HG03135 (cell line): Measurements from ENCODE around the gene RHEBL1.

ENCODE experiments used
- ATAC-seq: cut with Tn5 transposase; IDR thresholded peaks from one replicate; pipeline ENCODE4 v1.9.1; 2021; ENCODE audit warnings: mild to moderate bottlenecking, moderate library complexity; ENCODE audit not compliant: unreplicated experiment

Gene RHEBL1

GRCh38 chr12:49055092-49055491, 14.7 kb downstream of the RHEBL1 start:
- no peak for ATAC-seq

DNA sequence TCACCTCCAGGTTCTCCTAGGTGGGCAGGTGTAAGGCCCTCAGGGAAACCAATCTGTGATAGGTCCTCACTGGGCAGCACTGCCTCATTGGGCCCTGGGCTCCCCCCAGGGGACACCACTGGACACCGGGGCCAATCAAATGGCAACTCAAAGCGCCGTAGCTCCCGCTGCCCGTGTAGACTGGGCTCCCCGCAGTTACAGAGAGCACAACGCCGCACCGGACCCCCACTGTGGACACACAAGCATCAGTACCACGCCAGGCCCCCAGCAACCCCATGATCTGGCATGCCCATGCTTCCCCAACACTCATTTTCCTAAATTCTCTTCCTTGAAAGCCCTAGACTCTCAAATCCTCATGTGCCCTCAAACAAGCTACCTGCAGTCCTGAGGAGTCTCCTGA, 15.3 kb downstream of the RHEBL1 start:
- ATAC-seq, result no peak

GRCh38 chr12:49054096-49054495, 15.7 kb downstream of the RHEBL1 start:
- ATAC-seq, result no peak

DNA sequence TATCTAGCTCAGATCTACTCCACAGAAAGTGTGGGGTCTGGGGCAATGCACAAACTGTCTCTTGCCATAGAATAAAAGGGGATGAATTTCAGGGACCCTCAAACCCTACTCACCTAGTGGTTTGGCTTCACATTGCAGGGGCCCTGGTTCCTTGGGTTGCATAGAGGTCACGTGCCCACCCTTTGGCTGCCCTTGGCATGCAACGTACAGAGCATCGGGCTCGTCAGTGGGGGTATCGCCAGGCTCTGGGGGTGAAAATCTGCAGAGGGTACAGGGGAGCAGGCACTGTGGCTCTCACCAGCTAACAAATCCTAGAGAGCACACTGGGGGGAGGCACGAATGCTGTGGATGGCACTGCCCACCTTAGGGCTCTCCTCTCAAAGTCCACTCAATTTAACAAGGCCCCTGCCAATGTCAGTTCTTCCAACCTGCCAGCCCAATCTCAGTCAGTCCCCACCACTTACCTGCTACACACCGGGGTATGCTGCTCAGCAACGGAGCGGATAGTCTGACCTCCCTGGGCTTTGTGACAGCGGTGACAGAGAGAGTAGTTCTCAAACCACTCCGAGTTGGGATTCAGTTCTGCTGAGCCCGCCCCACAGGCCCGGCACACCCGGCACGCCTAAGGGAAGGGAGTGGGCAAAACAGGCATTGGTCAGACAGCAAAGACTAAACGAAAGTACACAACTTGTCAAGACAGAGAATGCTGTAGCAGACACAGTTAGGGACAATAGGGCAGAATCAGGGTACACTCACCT, 17.1 kb downstream of the RHEBL1 start:
- no peak for ATAC-seq

DNA sequence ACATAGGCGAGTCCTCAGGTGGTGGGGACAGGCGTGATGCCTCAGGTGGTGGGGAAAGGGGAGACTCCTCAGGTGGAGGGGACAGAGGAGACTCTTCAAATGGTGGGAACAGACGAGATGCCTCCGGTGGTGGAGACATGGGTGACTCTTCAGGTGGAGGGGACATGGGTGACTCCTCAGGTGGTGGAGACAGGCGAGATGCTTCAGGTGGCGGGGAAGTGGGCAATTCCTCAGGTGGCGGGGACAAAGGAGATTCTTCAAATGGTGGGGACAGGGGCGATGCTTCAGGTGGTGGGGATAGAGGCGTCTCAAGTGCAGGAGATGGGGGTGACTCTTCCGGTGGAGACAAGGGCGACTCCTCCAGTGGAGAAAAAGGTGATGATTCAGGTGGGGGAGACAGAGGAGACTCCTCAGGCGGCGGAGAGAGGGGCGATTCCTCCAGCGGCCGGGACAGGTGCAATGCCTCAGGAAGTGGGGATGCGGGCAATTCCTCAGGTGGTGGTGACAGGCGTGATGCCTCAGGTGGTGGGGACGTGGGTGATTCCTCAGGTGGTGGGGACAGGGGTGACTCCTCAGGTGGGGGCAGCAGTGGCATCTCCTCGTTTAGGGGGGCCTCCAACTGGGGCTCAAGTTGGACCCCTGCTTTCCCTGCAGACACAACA, 17.9 kb downstream of the RHEBL1 start:
- no peak for ATAC-seq

- ATAC-seq, result no peak
Measured at GRCh38 chr12:49051373-49051764, 18.4 kb downstream of the RHEBL1 start.

DNA sequence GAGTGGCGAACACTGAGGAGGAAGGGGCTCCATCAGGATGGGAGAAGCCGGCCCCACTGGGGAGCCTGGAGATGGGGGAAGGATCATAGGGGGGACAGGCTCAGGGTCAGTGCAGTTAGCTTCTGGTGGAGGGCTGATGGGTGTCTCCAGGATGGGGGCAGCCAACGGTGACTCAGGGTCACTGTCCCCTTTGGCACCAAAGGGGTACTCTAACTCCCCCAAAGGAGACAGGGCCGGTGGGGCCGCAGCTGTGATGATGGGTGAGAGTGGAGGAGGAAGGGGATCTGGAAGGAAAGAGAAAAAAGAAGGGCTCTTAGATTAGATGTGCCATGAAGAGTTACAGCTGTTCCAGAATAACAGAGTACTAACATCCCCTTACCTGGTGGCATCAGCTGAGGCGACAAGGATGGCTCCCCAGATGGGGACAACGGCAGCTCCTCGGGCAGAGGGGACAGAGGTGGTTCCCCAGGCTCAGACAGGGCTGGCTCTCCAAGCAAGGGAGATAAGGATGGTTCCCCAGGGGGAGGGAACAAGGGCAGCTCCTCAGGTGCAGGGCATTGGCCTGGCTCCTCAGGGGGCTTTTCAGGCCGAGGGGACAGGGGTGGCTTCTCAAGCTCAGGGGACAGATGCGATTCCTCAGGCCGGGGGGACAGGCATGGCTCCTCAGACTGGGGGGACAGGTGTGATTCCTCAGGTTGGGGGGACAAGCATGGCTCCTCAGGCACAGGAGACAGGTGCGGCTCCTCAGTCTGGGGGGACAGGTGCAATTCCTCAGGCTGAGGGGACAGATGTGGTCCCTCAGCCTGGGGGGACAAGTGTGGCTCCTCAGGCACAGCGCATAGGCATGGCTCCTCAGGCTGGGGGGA, 19.0 kb downstream of the RHEBL1 start:
- ATAC-seq, result no peak

DNA sequence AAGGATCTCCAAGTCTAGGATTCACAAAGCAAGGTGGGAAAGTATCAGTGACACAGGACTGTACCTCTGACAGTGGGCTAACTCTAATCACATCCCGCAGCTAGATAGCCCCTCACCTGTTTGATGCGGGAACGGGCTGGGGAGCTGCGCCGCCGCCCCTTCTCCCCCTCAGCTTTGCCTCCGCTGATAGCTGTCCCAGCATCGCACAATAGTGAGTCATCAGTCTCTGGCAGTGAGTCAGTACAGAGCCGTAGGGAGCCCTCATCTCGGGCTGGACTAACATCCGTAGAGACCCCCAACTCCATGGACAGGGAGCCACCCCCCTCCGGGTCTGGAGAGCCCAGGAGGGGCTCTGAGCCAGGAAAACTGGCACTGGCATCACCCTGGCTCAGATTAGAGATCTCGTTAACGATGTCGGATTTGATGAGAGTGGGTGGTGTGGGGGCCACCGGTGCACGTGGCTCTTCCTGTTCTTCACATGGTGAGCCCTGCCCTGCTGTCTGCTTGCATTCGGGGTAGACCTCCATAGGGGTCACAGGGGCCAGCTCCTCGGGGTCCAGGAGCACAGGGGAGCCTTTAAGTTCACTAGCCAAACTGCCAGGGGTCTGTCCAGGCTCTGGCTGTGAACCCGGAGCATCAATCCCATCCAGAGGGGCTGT, 20.1 kb downstream of the RHEBL1 start:
- no peak for ATAC-seq

- ATAC-seq, result no peak
Measured at GRCh38 chr12:49048953-49049352, 20.8 kb downstream of the RHEBL1 start.

GRCh38 chr12:49046129-49046895, 23.5 kb downstream of the RHEBL1 start:
- no peak for ATAC-seq

GRCh38 chr12:49044660-49045059, 25.1 kb downstream of the RHEBL1 start:
- no peak for ATAC-seq

DNA sequence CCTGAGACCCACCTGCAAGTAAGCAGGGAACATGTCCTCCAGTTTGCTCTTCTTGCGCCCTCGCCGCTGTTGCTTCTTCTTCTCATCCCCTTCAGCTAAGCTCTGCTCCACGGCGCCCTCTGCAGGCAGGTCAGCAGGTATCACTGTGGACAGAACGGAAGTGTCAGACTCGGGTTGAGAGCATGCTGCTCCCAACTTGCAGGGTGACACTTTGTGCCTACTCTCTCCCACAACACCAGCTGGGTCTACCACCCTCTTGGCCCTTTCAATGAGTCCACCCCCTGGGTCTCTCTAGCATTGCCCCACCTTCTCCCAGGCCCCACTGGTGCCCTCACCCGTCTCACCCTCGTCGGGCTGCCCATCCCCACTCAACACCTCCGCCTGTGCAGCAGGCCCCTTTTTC, 25.9 kb downstream of the RHEBL1 start:
- no peak for ATAC-seq

- no peak for ATAC-seq
Measured at GRCh38 chr12:49043241-49043640, 26.5 kb downstream of the RHEBL1 start.

GRCh38 chr12:49041881-49042484, 27.8 kb downstream of the RHEBL1 start:
- no peak for ATAC-seq

GRCh38 chr12:49041036-49041880, 28.5 kb downstream of the RHEBL1 start:
- no peak for ATAC-seq

DNA sequence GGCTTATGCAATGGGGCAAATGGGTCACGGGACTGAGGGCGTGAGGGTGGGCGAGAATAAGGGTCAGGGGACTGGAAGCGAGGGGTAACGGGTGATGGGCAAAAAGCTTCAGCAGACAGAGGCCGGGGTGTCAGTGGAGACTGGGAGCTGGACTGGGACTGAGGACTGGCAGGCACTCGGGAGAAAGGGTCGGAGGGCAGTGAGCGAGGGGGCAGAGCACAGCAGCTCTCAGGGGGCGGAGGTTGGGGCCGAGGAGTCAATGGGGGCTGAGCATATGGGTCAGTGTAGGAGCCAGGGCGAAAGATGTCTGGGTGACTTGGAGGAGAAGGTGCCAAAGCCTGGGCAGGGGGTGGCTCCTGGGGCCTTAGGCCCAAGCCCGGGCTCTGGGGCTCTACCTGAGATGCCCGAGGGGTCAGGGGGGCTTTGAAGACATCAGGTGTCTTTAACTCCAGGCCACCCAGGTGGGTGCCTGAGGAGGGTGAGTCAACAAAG, 29.4 kb downstream of the RHEBL1 start:
- ATAC-seq, result no peak

GRCh38 chr12:49039421-49040363, 30.1 kb downstream of the RHEBL1 start:
- no peak for ATAC-seq
